Glomerular endothelial cell (primary cell): ENCODE data around the gene STARD9. TPM values are rescaled to one million over a fixed set of nuclear protein-coding genes. Genes with fewer than 3 reads are reported as not detected.
A peak's percentile ranks its signal among the peaks of the same experiment; 100 is the strongest.
"Not testable (repeated sequence)": the region's sequence is repeated elsewhere in the genome, so short reads cannot be mapped to it uniquely, and the experiment has no call there.

ENCODE experiments used
- DNase-seq: peaks from one replicate; pipeline ENCODE4 v3.0.0-alpha.2; 2011; ENCODE audit warnings: low read depth, low spot score; ENCODE audit errors: extremely low read depth
- total RNA-seq: library from RNA; depleted of rRNA; stranded (reverse); fragments of >200 nt; gene quantifications from 2 replicates; pipeline ENCODE4 v1.2.3, GENCODE V29; 2015

The STARD9 gene
- 8.7 and 18.2 TPM in 2 replicates for total RNA-seq

GRCh38 chr15:42575188-42576039, at the start of gene STARD9:
Gene STARD9 (plus strand): TSS chr15:42575606. CDS start chr15:42575716, 110 bp downstream.
- peak; percentile 63 for DNase-seq

GRCh38 chr15:42528970-42529369, 46.4 kb upstream of the STARD9 start:
- no peak for DNase-seq

- DNase-seq: no peak
These were observed 42.2 kb upstream of the STARD9 start for GRCh38 chr15:42533246-42533645.

GRCh38 chr15:42544853-42545629, 30.4 kb upstream of the STARD9 start:
- no peak for DNase-seq

- DNase-seq: peak; percentile 2
These were observed 27.5 kb upstream of the STARD9 start for GRCh38 chr15:42547918-42548248.

- peak; percentile 36 for DNase-seq
These were observed 27.0 kb upstream of the STARD9 start, which contains the start of the genes HAUS2 and LRRC57 for GRCh38 chr15:42548249-42549031. Gene HAUS2 (plus strand): TSS chr15:42548838. CDS start chr15:42548873, 35 bp downstream. Gene LRRC57 (minus strand): TSS chr15:42548793. CDS start chr15:42548434, 359 bp downstream.

GRCh38 chr15:42549032-42549491, 26.3 kb upstream of the STARD9 start:
- peak; percentile 9 for DNase-seq

- DNase-seq: no peak
These were observed 25.5 kb upstream of the STARD9 start for GRCh38 chr15:42549741-42550392.

- no peak for DNase-seq
These were observed 21.9 kb upstream of the STARD9 start for GRCh38 chr15:42553554-42553953.

GRCh38 chr15:42556550-42557207, 18.7 kb upstream of the STARD9 start:
- not testable (repeated sequence) for DNase-seq

GRCh38 chr15:42558739-42559138, 16.7 kb upstream of the STARD9 start:
- DNase-seq: no peak

GRCh38 chr15:42576040-42576594, 711 bp downstream of the STARD9 start:
- DNase-seq: no peak

- DNase-seq: no peak
These were observed 1.4 kb downstream of the STARD9 start for GRCh38 chr15:42576776-42577175.

GRCh38 chr15:42577514-42578031, 2.2 kb downstream of the STARD9 start:
- no peak for DNase-seq

GRCh38 chr15:42578984-42579537, 3.7 kb downstream of the STARD9 start:
- DNase-seq: no peak

GRCh38 chr15:42581272-42581730, 5.9 kb downstream of the STARD9 start:
- no peak for DNase-seq

GRCh38 chr15:42582569-42583375, 7.4 kb downstream of the STARD9 start:
- DNase-seq: no peak
